IMR-90 (cell line): ENCODE results near the gene CBFA2T3. TPM values are rescaled to one million over a fixed set of nuclear protein-coding genes. Genes with fewer than 3 reads are reported as not detected.

Experiments used
- ATAC-seq: fragments of 200-7000 bp; cut with Tn5 transposase; 2 replicates; pipeline ENCODE4 v1.9.1; 2020; ENCODE audit warnings: low read depth, mild to moderate bottlenecking, moderate library complexity
- BruUV-seq: library from RNA; stranded (reverse); fragments of 400-500 nt; replicated peaks from 2 replicates; lab custom pipeline; 2021; lab: Mats Ljungman, UMichigan
- CTCF ChIA-PET: fragments of 300-600 bp; formaldehyde crosslinking; extraction: SDS; loops from one replicate; lab custom pipeline; 2021; ENCODE audit warnings: antibody characterized with exemption; lab: Yijun Ruan, JAX
- POLR2A ChIA-PET: fragments of 300-600 bp; sonication (Branson Sonifier 250); formaldehyde crosslinking; loops from one replicate; lab custom pipeline; 2022; ENCODE audit warnings: antibody characterized with exemption; ENCODE audit not compliant: unreplicated experiment; lab: Charles Lee
- DNase-seq: peaks from one replicate; pipeline ENCODE4 v3.0.0; 2013
- H2AFZ ChIP-seq: replicated peaks from 2 replicates; pipeline ENCODE3; 2013; ENCODE audit warnings: low read length, mild to moderate bottlenecking; ENCODE audit not compliant: poor library complexity
- H2AK5ac ChIP-seq: 2 replicates; pipeline ENCODE4 v1.6.1; 2013; ENCODE audit warnings: low read depth, low read length, inconsistent platforms
- H2AK9ac ChIP-seq: replicated peaks from 2 replicates; pipeline ENCODE3; 2013; ENCODE audit warnings: mild to moderate bottlenecking, low read depth, low read length, moderate library complexity; ENCODE audit not compliant: poor library complexity
- H2BK120ac ChIP-seq: 2 replicates; pipeline ENCODE4 v1.6.1; 2013; ENCODE audit warnings: low read depth, low read length, inconsistent platforms
- H2BK15ac ChIP-seq: 3 replicates; pipeline ENCODE4 v1.6.1; 2013; ENCODE audit warnings: low read depth, low read length, inconsistent platforms
- H2BK20ac ChIP-seq: 2 replicates; pipeline ENCODE4 v1.6.1; 2013; ENCODE audit warnings: low read depth, mild to moderate bottlenecking, inconsistent platforms, low read length, moderate library complexity
- H2BK5ac ChIP-seq: 2 replicates; pipeline ENCODE4 v1.6.1; 2013; ENCODE audit warnings: mild to moderate bottlenecking, low read depth, low read length, inconsistent platforms; ENCODE audit not compliant: poor library complexity, severe bottlenecking
- H3K14ac ChIP-seq: replicated peaks from 2 replicates; pipeline ENCODE4 v1.6.1; 2013; ENCODE audit warnings: low read depth, low read length, inconsistent platforms
- H3K18ac ChIP-seq: 2 replicates; pipeline ENCODE4 v1.6.1; 2013; ENCODE audit warnings: low read depth, low read length, control low read depth
- H3K23ac ChIP-seq: 2 replicates; pipeline ENCODE4 v1.6.1; 2013; ENCODE audit warnings: low read depth, low read length, inconsistent platforms
- H3K27ac ChIP-seq: 2 replicates; pipeline ENCODE4 v1.5.1; 2013; ENCODE audit warnings: mild to moderate bottlenecking, control low read depth, low read length; ENCODE audit not compliant: insufficient read depth
- H3K27me3 ChIP-seq: 2 replicates; pipeline ENCODE4 v1.6.1; 2013; ENCODE audit warnings: low read length; ENCODE audit not compliant: control insufficient read depth, insufficient read depth
- H3K36me3 ChIP-seq: 2 replicates; pipeline ENCODE4 v1.6.1; 2013; ENCODE audit warnings: low read length, mixed read lengths; ENCODE audit not compliant: control insufficient read depth, insufficient read depth
- H3K4ac ChIP-seq: 2 replicates; pipeline ENCODE4 v1.6.1; 2013; ENCODE audit warnings: low read depth, low read length, inconsistent platforms
- H3K4me1 ChIP-seq: 2 replicates; pipeline ENCODE4 v1.6.1; 2013; ENCODE audit warnings: low read length, mixed read lengths; ENCODE audit not compliant: control insufficient read depth, insufficient read depth
- H3K4me2 ChIP-seq: 2 replicates; pipeline ENCODE4 v1.6.1; 2013; ENCODE audit warnings: low read depth, mild to moderate bottlenecking, control low read depth, low read length, moderate library complexity
- H3K4me3 ChIP-seq: 2 replicates; pipeline ENCODE4 v1.5.1; 2013; ENCODE audit warnings: low read depth, mild to moderate bottlenecking, control low read depth, low read length, moderate library complexity; ENCODE audit not compliant: insufficient read depth
- H3K56ac ChIP-seq: 2 replicates; pipeline ENCODE4 v1.6.1; 2013; ENCODE audit warnings: low read length, inconsistent platforms; ENCODE audit not compliant: insufficient read depth; ENCODE audit errors: extremely low read depth
- H3K79me1 ChIP-seq, 2 experiments: 2 replicates each; pipeline ENCODE4 v1.6.1; 2013; ENCODE audit warnings: low read length in 2 of 2, inconsistent platforms in 1 of 2, low read depth in 1 of 2
- H3K9ac ChIP-seq: 2 replicates; pipeline ENCODE4 v1.6.1; 2013; ENCODE audit warnings: low read depth, low read length, control low read depth
- H3K9me1 ChIP-seq: 2 replicates; pipeline ENCODE4 v1.6.1; 2013; ENCODE audit warnings: low read length, inconsistent platforms; ENCODE audit not compliant: insufficient read depth
- H3K9me3 ChIP-seq: 2 replicates; pipeline ENCODE4 v1.6.1; 2013; ENCODE audit warnings: low read length; ENCODE audit not compliant: control insufficient read depth, insufficient read depth
- H4K20me1 ChIP-seq: 2 replicates; pipeline ENCODE4 v1.6.1; 2013; ENCODE audit warnings: low read length, inconsistent platforms; ENCODE audit not compliant: insufficient read depth
- H4K5ac ChIP-seq: 2 replicates; pipeline ENCODE4 v1.6.1; 2013; ENCODE audit warnings: mild to moderate bottlenecking, low read depth, low read length, control low read depth
- H4K8ac ChIP-seq, 2 experiments: 2 replicates each; pipeline ENCODE4 v1.6.1; 2013; ENCODE audit warnings: low read depth in 2 of 2, low read length in 2 of 2, control low read depth in 1 of 2, inconsistent platforms in 1 of 2
- H4K91ac ChIP-seq: 2 replicates; pipeline ENCODE4 v1.6.1; 2013; ENCODE audit warnings: low read depth, low read length, inconsistent platforms; ENCODE audit not compliant: insufficient read depth
- BHLHE40 ChIP-seq: fragments of 150-350 bp; IDR thresholded peaks from 2 replicates; pipeline ENCODE4 v1.6.1; 2016; ENCODE audit warnings: mild to moderate bottlenecking, low read depth, low read length
- MAZ ChIP-seq: IDR thresholded peaks from 2 replicates; pipeline ENCODE4 v1.6.1; 2012; ENCODE audit warnings: low read depth, mild to moderate bottlenecking, low read length, improper control_type of control experiment, moderate library complexity, borderline replicate concordance
- RFX5 ChIP-seq: IDR thresholded peaks from 2 replicates; pipeline ENCODE4 v1.8.0; 2012; ENCODE audit warnings: low read depth, mild to moderate bottlenecking, low read length, moderate library complexity
- WGBS, 2 experiments: methylation state at CpG; one replicate each; pipeline versions ENCODE4 v1.1.5 to v1.1.7; 2013; ENCODE audit warnings: missing lambda C conversion rate in 2 of 2; ENCODE audit not compliant: insufficient read length in 1 of 2; ENCODE audit errors: extremely low coverage in 2 of 2; 5-methylcytosine and 5-hydroxymethylcytosine counted together
- dilution Hi-C: fragments of 300-500 bp; cut with HindIII; formaldehyde crosslinking; loops from one replicate; pipeline ENCODE4 v1.14.3; 2018; ENCODE audit warnings: low sequenced_read_pairs; ENCODE audit not compliant: unreplicated experiment
- in situ Hi-C: fragments of 300-500 bp; cut with MboI; formaldehyde crosslinking; loops from 3 replicates; pipeline ENCODE4 v1.14.3; 2019; ENCODE audit warnings: low sequenced_read_pairs, inconsistent platforms, mixed read lengths
- intact Hi-C: fragments of 100-400 bp; cut with micrococcal nuclease; formaldehyde crosslinking; loops from 2 replicates; pipeline ENCODE4 v1.10.0; 2022
- polyA plus RNA-seq, 3 experiments: library from polyadenylated mRNA; depleted of rRNA; stranded (reverse); fragments of >200 nt; gene quantifications; 2 replicates each; pipeline ENCODE4 v1.2.3, GENCODE V29; 2012; ENCODE audit warnings: low replicate concordance in 1 of 3
- total RNA-seq: library from RNA; depleted of rRNA; stranded (reverse); fragments of >200 nt; gene quantifications from 2 replicates; pipeline ENCODE4 v1.2.3, GENCODE V29; 2012

The CBFA2T3 gene
- total and polyA plus RNA-seq, 2 of the 4 experiments (the other 2 are of a cell fraction) = not detected

DNA sequence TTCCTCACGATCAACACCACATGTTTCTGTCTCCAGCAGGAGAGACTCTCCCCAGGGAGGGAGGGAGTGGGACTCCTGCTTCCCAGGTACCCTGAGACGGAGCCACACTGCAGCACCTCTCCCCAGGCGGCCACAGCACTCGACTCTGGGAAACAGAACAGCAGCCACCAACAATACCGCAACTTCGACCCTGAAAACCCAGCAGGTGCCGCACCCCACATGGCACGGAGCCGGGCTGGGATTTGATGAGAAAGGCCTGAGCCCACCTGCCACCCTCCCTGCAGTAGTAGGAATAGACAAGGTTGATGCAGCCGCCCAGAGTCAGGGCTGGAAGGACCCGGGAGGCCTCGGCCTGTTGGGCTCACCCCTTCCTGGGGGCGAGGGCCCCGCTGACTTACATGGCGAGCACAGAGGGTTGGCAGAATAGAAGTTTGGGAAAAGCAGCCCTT lies 134.7 kb downstream of the CBFA2T3 start:
- intact Hi-C loops = no loop called here
- H4K91ac ChIP-seq = no peak overlapping the region
- no peak overlapping the region for H4K8ac ChIP-seq
- ATAC-seq (no peak), DNase-seq (no peak)
- no peak overlapping the region for H2AK9ac ChIP-seq
- H3K4me1 ChIP-seq = peaks cover 3% of the 10 kb centered on the region; the same call in 1 of the 2 replicates
- no peaks in the 10 kb centered on the region for H3K27me3 ChIP-seq
- H4K5ac ChIP-seq = no peak overlapping the region
- no peak overlapping the region for H3K23ac ChIP-seq
- no peak overlapping the region for H3K4me2 ChIP-seq
- H4K20me1 ChIP-seq = peaks cover 8% of the 10 kb centered on the region; the same call in 1 of the 2 replicates
- H3K9me3 ChIP-seq = no peaks in the 10 kb centered on the region
- dilution Hi-C loops = no loop called here
- no peak overlapping the region for H2BK15ac ChIP-seq
- no peaks in the 10 kb centered on the region for H3K9me1 ChIP-seq
- H3K9ac ChIP-seq = no peak overlapping the region
- CTCF ChIA-PET = no interaction called here
- no peak overlapping the region for H2BK120ac ChIP-seq
- H2AFZ ChIP-seq = no peak overlapping the region
- no peak overlapping the region for H3K27ac ChIP-seq
- H3K56ac ChIP-seq = no peak overlapping the region
- H2AK5ac ChIP-seq = no peak overlapping the region
- H3K18ac ChIP-seq = no peak overlapping the region
- no peak overlapping the region for H2BK20ac ChIP-seq
- no peak overlapping the region for H3K4ac ChIP-seq
- in situ Hi-C loops = no loop called here
- BruUV-seq = no TSS peak
- POLR2A ChIA-PET = no interaction called here
- no peak overlapping the region for H3K4me3 ChIP-seq
- no peak overlapping the region for H3K14ac ChIP-seq
- WGBS, 2 experiments = no CpG with 5 or more reads among the region's 15 CpGs
- H3K79me1 ChIP-seq = peaks cover 4 to 10% of the 10 kb centered on the region in 2 experiments; a peak in 2 of 4 replicates
- no peak for TF ChIP-seq RFX5
- TF ChIP-seq BHLHE40 = no peak
- no peak for TF ChIP-seq MAZ
- H2BK5ac ChIP-seq = no peak overlapping the region
- peaks cover 31% of the 10 kb centered on the region for H3K36me3 ChIP-seq
